ENCODE measurements around the gene CHD6.

Gene CHD6

GRCh38 chr20:41468994-41469600 lies 149.1 kb downstream of the CHD6 start:
- H3K36me3 ChIP-seq (ENCODE audit: control insufficient read depth, insufficient read depth, low read length), result no peaks in the 10 kb centered on the region
- no peaks in the 10 kb centered on the region for H3K9me3 ChIP-seq (ENCODE audit: control insufficient read depth, low read length)

GRCh38 chr20:41467690-41468089 lies 150.5 kb downstream of the CHD6 start:
- Histone ChIP-seq H2AFZ (no peak overlapping the region), H3K4me1 (no peaks in the 10 kb centered on the region), H3K4me2 (ENCODE audit: low read length) (no peak overlapping the region), H3K9ac (no peak overlapping the region), H3K79me2 (no peaks in the 10 kb centered on the region), H3K4me3 (ENCODE audit: low read depth, low read length) (no peak overlapping the region), H3K9me3 (ENCODE audit: control insufficient read depth, low read length) (no peaks in the 10 kb centered on the region), H3K27ac (no peak overlapping the region), H3K27me3 (ENCODE audit: control insufficient read depth, insufficient read depth, low read length) (no peaks in the 10 kb centered on the region), H3K36me3 (ENCODE audit: control insufficient read depth, insufficient read depth, low read length) (no peaks in the 10 kb centered on the region)
- TF ChIP-seq CTCF (IDR thresholded peaks at IDR 0.05), result no peak

More at GRCh38 chr20:41468994-41469600, 149.1 kb downstream of the CHD6 start:
- Histone ChIP-seq H3K4me1 (no peaks in the 10 kb centered on the region), H3K27me3 (ENCODE audit: control insufficient read depth, insufficient read depth, low read length) (no peaks in the 10 kb centered on the region), H3K4me3 (ENCODE audit: low read depth, low read length) (no peak overlapping the region), H3K9ac (no peak overlapping the region), H3K27ac (no peak overlapping the region), H2AFZ (no peak overlapping the region), H3K4me2 (ENCODE audit: low read length) (no peak overlapping the region), H3K79me2 (no peaks in the 10 kb centered on the region)
- TF ChIP-seq CTCF (IDR thresholded peaks at IDR 0.05), result no peak

GRCh38 chr20:41467220-41467619 lies 151.0 kb downstream of the CHD6 start:
- Histone ChIP-seq H3K36me3 (ENCODE audit: control insufficient read depth, insufficient read depth, low read length) (no peaks in the 10 kb centered on the region), H3K27ac (no peak overlapping the region), H3K4me3 (ENCODE audit: low read depth, low read length) (no peak overlapping the region), H2AFZ (no peak overlapping the region), H3K4me1 (no peaks in the 10 kb centered on the region), H3K9me3 (ENCODE audit: control insufficient read depth, low read length) (no peaks in the 10 kb centered on the region), H3K4me2 (ENCODE audit: low read length) (no peak overlapping the region), H3K79me2 (no peaks in the 10 kb centered on the region), H3K27me3 (ENCODE audit: control insufficient read depth, insufficient read depth, low read length) (no peaks in the 10 kb centered on the region), H3K9ac (no peak overlapping the region)
- TF ChIP-seq CTCF (IDR thresholded peaks at IDR 0.05), result no peak

GRCh38 chr20:41463567-41463966 lies 154.6 kb downstream of the CHD6 start:
- H3K36me3 ChIP-seq (ENCODE audit: control insufficient read depth, insufficient read depth, low read length), result no peaks in the 10 kb centered on the region
- no peak overlapping the region for H2AFZ ChIP-seq
- no peak for TF ChIP-seq CTCF (IDR thresholded peaks at IDR 0.05)
- H3K9me3 ChIP-seq (ENCODE audit: control insufficient read depth, low read length), result no peaks in the 10 kb centered on the region
- H3K9ac ChIP-seq, result no peak overlapping the region
- peaks cover 2% of the 10 kb centered on the region for H3K79me2 ChIP-seq
- no peak overlapping the region for H3K4me2 ChIP-seq (ENCODE audit: low read length)
- no peak overlapping the region for H3K4me3 ChIP-seq (ENCODE audit: low read depth, low read length)
- H3K4me1 ChIP-seq, result no peaks in the 10 kb centered on the region
- no peak overlapping the region for H3K27ac ChIP-seq
- H3K27me3 ChIP-seq (ENCODE audit: control insufficient read depth, insufficient read depth, low read length), result no peaks in the 10 kb centered on the region

Measured in parathyroid adenoma (tissue), 2 donors.